Muscle of leg (tissue), 11 donors: ENCODE data around the gene MYLK4. TPM values are rescaled to one million over a fixed set of nuclear protein-coding genes. Genes with fewer than 3 reads are reported as not detected.
"Not testable (repeated sequence)": the region's sequence is repeated elsewhere in the genome, so short reads cannot be mapped to it uniquely, and the experiment has no call there.

Source experiments
- DNase-seq: peaks from one replicate; pipeline ENCODE4 v3.0.0; 2013
- H3K27ac ChIP-seq: one replicate; pipeline ENCODE4 v1.5.1; 2013; ENCODE audit warnings: mild to moderate bottlenecking, low read length, control low read depth
- H3K27me3 ChIP-seq: one replicate; pipeline ENCODE4 v1.6.1; 2013; ENCODE audit warnings: low read length; ENCODE audit not compliant: control insufficient read depth, insufficient read depth
- H3K36me3 ChIP-seq: one replicate; pipeline ENCODE4 v1.6.1; 2013; ENCODE audit warnings: low read length; ENCODE audit not compliant: control insufficient read depth, insufficient read depth
- H3K4me1 ChIP-seq: one replicate; pipeline ENCODE4 v1.6.1; 2013; ENCODE audit warnings: low read length; ENCODE audit not compliant: control insufficient read depth, insufficient read depth
- H3K4me3 ChIP-seq: one replicate; pipeline ENCODE4 v1.5.1; 2013; ENCODE audit warnings: low read length, control low read depth
- H3K9me3 ChIP-seq: replicated peaks from 2 replicates; pipeline ENCODE4 v1.6.1; 2013; ENCODE audit warnings: low read depth, low read length; ENCODE audit not compliant: control insufficient read depth
- WGBS: methylation state at CpG from one replicate; pipeline ENCODE4 v1.1.5; 2013; ENCODE audit warnings: missing lambda C conversion rate; ENCODE audit not compliant: insufficient coverage; 5-methylcytosine and 5-hydroxymethylcytosine counted together
- polyA plus RNA-seq, 8 donors: library from polyadenylated mRNA; unstranded; fragments of 120-200 nt; gene quantifications; one replicate each; pipeline versions ENCODE4 v1.2.1 to v1.2.3, GENCODE V29; 2013; ENCODE audit warnings: inconsistent platforms in 1 of 8, low replicate concordance in 1 of 8; ENCODE audit not compliant: insufficient read length in 8 of 8, insufficient read depth in 1 of 8
- total RNA-seq: library from RNA; stranded (reverse); fragments of 120-200 nt; gene quantifications from one replicate; pipeline ENCODE4 v1.2.4, GENCODE V29; 2013

Gene MYLK4
- total and polyA plus RNA-seq, 9 donors = 6.1 to 12.1 (median 10.6) TPM

DNA sequence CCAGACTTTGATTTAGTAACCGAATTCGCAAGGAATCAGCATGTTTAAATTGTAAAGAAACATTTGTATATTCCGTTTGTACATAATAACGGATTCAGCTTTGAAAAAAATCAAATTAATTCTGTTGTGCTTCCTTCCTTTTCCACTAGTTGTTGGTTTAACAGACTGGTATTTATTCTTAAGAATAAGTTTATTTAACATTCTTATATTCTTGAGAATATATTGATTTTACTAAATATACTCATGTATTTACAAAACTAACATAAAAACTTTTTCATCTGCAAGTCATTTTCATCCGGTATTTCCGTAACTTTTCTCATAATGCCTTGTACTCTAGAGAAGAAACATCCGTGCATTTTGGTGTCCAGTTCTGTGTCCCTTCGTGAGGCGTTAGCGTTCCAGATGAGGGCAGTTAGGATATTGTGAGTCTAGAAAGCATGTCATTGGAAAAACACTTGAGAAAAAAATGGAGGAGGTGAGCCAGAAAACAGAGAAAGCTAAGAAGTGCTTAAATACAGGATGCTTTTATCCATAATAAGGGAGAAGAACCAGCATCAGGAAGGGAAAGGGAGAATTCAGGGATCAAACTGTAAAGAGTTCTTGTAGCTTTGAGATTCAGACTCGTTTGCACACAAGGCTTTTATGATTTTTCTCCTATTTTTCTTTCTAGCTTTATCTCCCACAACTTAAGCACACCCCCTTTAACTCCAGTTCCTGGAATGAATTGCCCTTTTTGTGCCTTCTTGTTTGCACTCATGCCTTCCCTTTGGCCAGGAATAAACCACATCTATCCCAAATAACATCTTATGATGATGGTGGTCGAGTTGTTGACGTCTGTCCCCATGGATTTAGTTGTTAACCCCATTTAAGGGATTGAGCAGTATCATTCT is 16.3 kb upstream of the MYLK4 start:
- H3K27me3 ChIP-seq = no peaks in the 10 kb centered on the region
- peaks cover 8% of the 10 kb centered on the region for H3K36me3 ChIP-seq
- DNase-seq = peak; percentile 63
- H3K27ac ChIP-seq = peak overlapping the region; percentile 65
- H3K9me3 ChIP-seq = no peaks in the 10 kb centered on the region
- WGBS = no CpG with 5 or more reads among the region's 13 CpGs
- peaks cover 23% of the 10 kb centered on the region for H3K4me1 ChIP-seq
- peak overlapping the region; percentile 60 for H3K4me3 ChIP-seq

DNA sequence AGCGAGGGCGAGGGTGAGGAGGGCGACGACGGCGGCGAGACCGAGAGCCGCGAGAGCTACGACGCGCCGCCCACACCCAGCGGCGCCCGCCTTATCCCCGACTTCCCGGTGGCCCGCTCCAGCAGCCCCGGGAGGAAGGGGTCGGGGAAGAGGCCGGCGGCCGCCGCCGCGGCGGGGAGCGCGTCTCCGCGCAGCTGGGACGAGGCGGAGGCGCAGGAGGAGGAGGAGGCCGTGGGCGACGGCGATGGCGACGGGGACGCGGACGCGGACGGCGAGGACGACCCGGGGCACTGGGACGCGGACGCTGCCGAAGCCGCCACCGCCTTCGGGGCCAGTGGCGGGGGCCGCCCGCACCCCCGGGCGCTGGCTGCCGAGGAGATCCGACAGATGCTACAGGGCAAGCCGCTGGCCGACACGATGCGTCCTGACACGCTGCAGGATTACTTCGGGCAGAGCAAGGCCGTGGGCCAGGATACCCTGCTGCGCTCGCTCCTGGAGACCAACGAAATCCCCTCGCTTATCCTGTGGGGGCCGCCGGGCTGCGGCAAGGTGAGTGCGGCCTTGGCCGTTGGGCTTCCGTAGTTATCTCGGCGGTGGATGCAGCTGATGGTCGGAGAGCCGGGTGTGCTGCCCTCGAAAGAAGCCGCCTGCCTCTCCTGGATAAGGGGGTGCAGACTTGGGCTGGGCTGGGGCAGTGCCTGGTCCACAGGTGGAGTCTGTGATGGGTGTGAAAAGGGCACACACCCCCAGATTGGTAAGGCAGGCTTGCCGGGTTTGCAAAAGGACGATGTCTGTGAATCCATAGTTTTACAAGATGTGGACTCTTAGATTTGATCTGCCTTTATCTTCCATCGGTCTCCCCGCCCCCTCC is 15.4 kb upstream of the MYLK4 start:
- Histone ChIP-seq H3K4me1 (peaks cover 20% of the 10 kb centered on the region), H3K27ac (peak overlapping the region; percentile 65), H3K9me3 (no peaks in the 10 kb centered on the region), H3K4me3 (peak overlapping the region; percentile 60), H3K36me3 (peaks cover 7% of the 10 kb centered on the region), H3K27me3 (no peaks in the 10 kb centered on the region)
- under 1% methylated on average over 86 of the region's 91 CpGs for WGBS
- DNase-seq = peak; percentile 71

DNA sequence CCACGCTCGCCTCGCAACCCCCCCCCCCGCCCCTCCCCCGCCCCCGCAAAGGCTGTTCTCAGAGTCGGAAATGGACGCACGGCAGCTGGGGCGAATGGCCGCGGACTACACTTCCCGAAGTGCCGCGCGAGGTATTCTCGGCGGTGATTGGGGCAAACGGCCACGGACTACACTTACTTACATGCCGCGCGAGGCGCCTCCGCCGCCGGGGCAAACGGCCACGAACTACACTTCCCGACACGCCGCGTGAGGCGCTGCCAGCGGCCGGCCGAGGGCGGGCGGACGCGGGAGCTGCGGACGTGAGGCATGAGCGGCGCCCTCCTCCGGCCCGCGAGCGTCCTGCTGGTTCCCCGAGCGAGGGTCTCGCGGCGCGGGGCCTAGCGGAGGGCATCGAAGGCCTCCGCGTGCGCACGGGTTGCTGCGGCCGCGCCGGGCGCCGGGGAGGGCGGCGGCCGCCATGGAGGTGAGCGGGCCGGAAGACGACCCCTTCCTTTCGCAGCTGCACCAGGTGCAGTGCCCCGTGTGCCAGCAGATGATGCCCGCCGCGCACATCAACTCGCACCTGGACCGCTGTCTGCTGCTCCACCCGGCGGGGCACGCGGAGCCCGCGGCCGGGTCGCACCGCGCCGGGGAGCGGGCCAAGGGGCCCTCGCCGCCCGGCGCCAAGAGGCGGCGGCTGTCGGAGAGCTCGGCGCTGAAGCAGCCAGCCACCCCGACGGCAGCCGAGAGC is 14.6 kb upstream of the MYLK4 start, which contains the start of gene WRNIP1:
TSS of gene WRNIP1 (plus strand) at position 228 of the 730 bp plus-strand sequence. CDS start at position 458, 230 bp downstream.
- peak within 1 kb of the TSS; percentile 64 for H3K4me3 ChIP-seq
- peaks cover 17% of the 10 kb centered on the region for H3K4me1 ChIP-seq
- peak; percentile 100 for DNase-seq
- peak within 1 kb of the TSS; percentile 99 for H3K27ac ChIP-seq
- H3K9me3 ChIP-seq = no peaks in the 10 kb centered on the region
- no peaks in the 10 kb centered on the region for H3K27me3 ChIP-seq
- WGBS = under 1% methylated on average over 98 of the region's 104 CpGs
- peaks cover 5% of the 10 kb centered on the region for H3K36me3 ChIP-seq

DNA sequence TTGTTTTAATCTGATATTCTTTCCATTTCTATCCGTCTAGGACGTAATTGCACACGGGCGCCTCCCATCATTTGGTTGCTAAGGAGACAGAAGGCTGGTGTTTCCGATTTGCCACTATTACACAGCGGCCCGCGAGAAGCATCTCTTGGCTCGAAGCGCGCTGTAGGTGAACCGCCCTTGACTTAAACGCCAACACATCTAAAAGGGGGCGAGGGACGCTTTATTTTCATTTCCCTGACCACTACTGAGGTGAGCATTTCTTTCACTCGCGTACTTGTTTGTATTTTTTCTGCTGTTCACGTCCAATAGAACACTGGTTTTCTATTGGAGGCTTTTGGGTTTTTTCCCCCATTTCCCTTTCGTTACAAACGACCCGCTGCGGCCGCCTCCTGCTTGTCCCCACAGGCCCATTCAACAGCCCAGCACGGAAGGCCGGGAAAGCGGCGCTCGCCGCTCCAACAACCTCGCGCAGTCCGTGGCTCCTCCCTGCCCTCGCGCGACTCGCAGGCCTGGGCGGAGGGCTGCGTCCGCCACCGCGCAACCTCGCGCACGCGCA is 14.0 kb upstream of the MYLK4 start:
- peaks cover 12% of the 10 kb centered on the region for H3K4me1 ChIP-seq
- WGBS = under 1% methylated on average over 25 of the region's 45 CpGs
- DNase-seq = peak; percentile 90
- peak overlapping the region; percentile 99 for H3K27ac ChIP-seq
- H3K27me3 ChIP-seq = no peaks in the 10 kb centered on the region
- no peaks in the 10 kb centered on the region for H3K9me3 ChIP-seq
- H3K4me3 ChIP-seq = peak overlapping the region; percentile 64
- H3K36me3 ChIP-seq = no peaks in the 10 kb centered on the region

DNA sequence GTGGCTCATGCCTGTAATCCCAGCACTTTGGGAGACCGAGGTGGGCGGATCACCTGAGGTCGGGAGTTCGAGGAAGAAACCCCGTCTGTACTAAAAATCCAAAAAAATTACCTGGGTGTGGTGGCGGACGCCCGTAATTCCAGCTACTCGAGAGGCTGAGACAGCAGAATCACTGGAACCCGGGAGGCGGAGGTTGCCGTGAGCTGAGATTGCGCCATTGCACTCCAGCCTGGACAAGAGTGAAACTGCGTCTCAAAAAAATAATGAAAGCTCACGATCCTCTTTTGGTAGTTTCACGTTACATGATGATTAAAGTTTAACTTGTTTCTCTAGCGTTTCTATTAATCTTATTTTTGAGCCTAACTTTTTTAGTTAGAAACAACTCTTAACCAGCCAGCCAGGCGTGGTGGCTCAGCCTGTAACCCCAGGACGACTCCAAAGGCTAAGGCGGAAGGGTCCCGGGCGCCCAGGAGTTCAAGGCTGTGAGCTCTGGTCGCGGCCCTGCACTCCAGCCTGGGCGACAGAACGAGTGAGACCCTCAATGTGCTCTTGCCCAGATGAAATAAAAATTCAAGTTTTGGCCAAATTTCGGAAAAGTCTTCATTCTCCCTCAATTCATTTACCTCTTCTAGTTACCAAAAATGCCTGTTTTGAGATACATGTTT is 13.3 kb upstream of the MYLK4 start:
- H3K27me3 ChIP-seq = no peaks in the 10 kb centered on the region

DNA sequence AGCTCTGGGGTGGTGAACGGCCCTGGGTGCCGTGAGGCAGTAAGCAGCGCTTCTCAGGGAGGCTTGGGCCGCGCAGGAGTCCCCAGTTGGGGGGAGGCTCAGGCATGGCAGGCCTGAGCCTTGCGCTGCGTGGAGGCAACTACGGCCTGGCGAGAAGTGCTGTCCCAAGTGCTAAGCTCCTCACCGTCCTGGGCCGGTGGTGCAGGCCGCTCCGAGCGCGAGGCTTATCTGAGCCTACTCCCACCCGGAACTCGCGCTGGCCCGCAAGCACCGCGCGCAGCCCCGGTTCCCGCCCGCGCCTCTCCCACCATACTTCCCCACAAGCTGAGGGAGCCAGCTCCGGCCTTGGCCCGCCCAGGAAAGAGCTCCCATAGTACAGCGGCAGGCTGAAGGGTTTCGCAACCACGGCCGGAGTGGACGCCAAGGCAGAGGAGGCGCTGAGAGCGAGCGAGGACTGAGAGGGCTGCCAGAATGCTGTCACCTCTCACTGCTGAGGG is 12.7 kb upstream of the MYLK4 start:
- peak; percentile 27 for DNase-seq
- Histone ChIP-seq H3K36me3 (no peaks in the 10 kb centered on the region), H3K4me3 (no peak overlapping the region), H3K4me1 (peaks cover 12% of the 10 kb centered on the region), H3K9me3 (no peaks in the 10 kb centered on the region), H3K27ac (no peak overlapping the region), H3K27me3 (no peaks in the 10 kb centered on the region)
- WGBS = 98% methylated on average over 36 of the region's 36 CpGs

More for the DNA sequence above, 13.3 kb upstream of the MYLK4 start:
- Histone ChIP-seq H3K4me3 (peak overlapping the region; percentile 64), H3K36me3 (no peaks in the 10 kb centered on the region), H3K4me1 (peaks cover 12% of the 10 kb centered on the region), H3K9me3 (no peaks in the 10 kb centered on the region), H3K27ac (peak overlapping the region; percentile 99)
- 77% methylated on average over 18 of the region's 27 CpGs for WGBS
- peak; percentile 36 for DNase-seq

DNA sequence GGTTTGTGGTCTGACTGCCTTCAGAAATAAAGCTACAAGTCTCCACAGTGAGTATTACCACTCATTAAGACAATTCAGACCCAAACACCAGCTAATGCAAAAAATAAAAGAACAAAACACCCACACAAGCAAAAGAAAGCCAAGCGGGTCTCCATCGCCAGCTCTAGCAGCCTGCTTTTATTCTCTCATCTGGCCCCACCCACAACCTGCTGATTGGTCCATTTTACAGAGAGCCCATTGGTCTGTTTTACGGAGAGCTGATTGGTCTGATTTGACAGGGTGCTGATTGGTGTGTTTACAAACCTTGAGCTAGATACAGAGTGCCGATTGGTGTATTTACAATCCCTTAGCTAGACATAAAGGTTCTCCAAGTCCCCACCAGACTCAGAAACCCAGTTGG is 12.1 kb upstream of the MYLK4 start:
- not testable (repeated sequence) for DNase-seq, H3K27me3 ChIP-seq, H3K9me3 ChIP-seq, H3K4me3 ChIP-seq, H3K27ac ChIP-seq, H3K36me3 ChIP-seq, H3K4me1 ChIP-seq
- WGBS = no CpG with 5 or more reads among the region's 4 CpGs

DNA sequence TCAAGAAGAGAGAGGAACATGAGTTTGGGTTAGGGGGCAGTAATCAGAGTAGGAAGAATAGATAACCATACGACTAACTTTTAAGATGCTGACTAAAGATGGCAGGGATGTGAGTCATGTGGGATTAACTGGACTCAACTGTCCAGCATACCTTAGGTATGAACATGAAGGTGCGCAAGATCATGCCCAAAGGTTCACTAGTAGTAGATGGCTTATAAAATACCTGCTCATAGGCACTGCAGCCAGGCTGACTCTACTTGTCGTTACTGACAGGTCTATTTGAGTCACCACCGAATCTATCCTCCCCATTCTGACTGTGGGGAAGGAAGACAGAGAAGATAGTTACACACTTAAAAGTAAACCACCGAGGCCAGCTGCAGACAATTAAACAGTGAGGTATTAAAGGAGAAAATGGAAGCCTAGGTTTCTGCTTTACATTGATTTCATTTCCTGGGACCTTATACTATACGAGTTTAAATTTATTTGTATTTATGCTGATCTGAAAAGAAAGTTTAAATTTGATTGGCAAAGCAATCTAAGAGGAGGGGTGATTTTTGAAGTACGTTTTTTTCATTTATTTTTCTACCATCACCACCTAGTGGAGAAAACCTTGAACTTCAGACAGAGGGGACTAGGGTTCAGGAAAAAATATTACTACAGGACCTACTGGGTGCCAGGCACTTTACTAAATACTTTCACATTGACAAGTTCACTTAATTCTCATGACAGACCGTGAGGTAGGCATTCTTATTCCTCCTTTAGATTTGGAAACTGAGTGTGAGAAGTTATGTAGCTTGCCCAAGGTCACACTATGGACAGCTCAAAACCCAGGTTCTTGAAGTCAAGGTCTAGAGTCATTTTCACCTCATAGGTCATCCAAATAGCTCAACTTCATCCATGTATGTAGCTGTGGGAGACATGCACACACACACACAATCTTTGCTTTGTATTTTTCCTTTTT is 10.4 kb upstream of the MYLK4 start:
- Histone ChIP-seq H3K27me3 (no peaks in the 10 kb centered on the region), H3K36me3 (no peaks in the 10 kb centered on the region), H3K27ac (no peak overlapping the region), H3K4me3 (no peak overlapping the region), H3K4me1 (peaks cover 2% of the 10 kb centered on the region), H3K9me3 (no peaks in the 10 kb centered on the region)
- no peak for DNase-seq
- no CpG with 5 or more reads among the region's 8 CpGs for WGBS
